Activated B cell treated with CpG ODN at 0.5 μM for 24 hours (primary cell): Measurements from ENCODE around the gene KCNIP1. TPM values are rescaled to one million over a fixed set of nuclear protein-coding genes. Genes with fewer than 3 reads are reported as not detected.

Source experiments
- ATAC-seq: fragments of 200-7000 bp; cut with Tn5 transposase; one replicate; pipeline ENCODE4 v1.10.0; 2021; ENCODE audit warnings: low read depth, mild to moderate bottlenecking, moderate library complexity
- CTCF ChIA-PET: fragments of 350-600 bp; sonication (Branson Sonifier 250); formaldehyde crosslinking; loops from one replicate; lab custom pipeline; 2021; ENCODE audit warnings: antibody characterized with exemption; lab: Charles Lee
- POLR2A ChIA-PET: fragments of 350-600 bp; sonication (Branson Sonifier 250); formaldehyde crosslinking; loops from one replicate; lab custom pipeline; 2021; ENCODE audit warnings: antibody characterized with exemption; lab: Charles Lee
- DNase-seq: peaks from one replicate; pipeline ENCODE4 v3.0.0; 2022
- H3K27ac Mint-ChIP-seq: one replicate; pipeline ENCODE4 v1.8.0; 2020; ENCODE audit warnings: mixed read lengths
- H3K27me3 Mint-ChIP-seq: one replicate; pipeline ENCODE4 v1.8.0; 2021; ENCODE audit warnings: mixed read lengths
- H3K36me3 Mint-ChIP-seq: one replicate; pipeline ENCODE4 v1.8.0; 2021; ENCODE audit warnings: low read depth, mixed read lengths
- H3K4me1 Mint-ChIP-seq: one replicate; pipeline ENCODE4 v1.8.0; 2021; ENCODE audit warnings: mixed read lengths
- H3K4me3 Mint-ChIP-seq: one replicate; pipeline ENCODE4 v1.8.0; 2020; ENCODE audit warnings: mild to moderate bottlenecking, mixed read lengths
- H3K9me3 Mint-ChIP-seq: one replicate; pipeline ENCODE4 v1.8.0; 2020; ENCODE audit warnings: mixed read lengths
- intact Hi-C: fragments of 100-400 bp; cut with micrococcal nuclease; formaldehyde crosslinking; loops from one replicate; pipeline ENCODE4 v1.15.1; 2024
- total RNA-seq: library from RNA; stranded (reverse); gene quantifications from 2 replicates; pipeline ENCODE4 v1.2.3, GENCODE V29; 2022
- TF ChIP-seq, protein P1 (sequence below): fragments of 200-600 bp; IDR thresholded peaks from one replicate; pipeline ENCODE4 v1.8.0; 2022; ENCODE audit warnings: antibody characterized with exemption, mild to moderate bottlenecking

Gene KCNIP1
- total RNA-seq, 1 donor from 2014 or later, result not detected

GRCh38 chr5:170499621-170500020 lies 4.2 kb upstream of the KCNIP1 start:
- H3K4me1 Mint-ChIP-seq, result no peaks in the 10 kb centered on the region
- H3K27me3 Mint-ChIP-seq, result peaks cover 52% of the 10 kb centered on the region
- no peak for ATAC-seq
- no peak for DNase-seq
- no peak overlapping the region for H3K27ac Mint-ChIP-seq
- TF ChIP-seq, protein P1, sequence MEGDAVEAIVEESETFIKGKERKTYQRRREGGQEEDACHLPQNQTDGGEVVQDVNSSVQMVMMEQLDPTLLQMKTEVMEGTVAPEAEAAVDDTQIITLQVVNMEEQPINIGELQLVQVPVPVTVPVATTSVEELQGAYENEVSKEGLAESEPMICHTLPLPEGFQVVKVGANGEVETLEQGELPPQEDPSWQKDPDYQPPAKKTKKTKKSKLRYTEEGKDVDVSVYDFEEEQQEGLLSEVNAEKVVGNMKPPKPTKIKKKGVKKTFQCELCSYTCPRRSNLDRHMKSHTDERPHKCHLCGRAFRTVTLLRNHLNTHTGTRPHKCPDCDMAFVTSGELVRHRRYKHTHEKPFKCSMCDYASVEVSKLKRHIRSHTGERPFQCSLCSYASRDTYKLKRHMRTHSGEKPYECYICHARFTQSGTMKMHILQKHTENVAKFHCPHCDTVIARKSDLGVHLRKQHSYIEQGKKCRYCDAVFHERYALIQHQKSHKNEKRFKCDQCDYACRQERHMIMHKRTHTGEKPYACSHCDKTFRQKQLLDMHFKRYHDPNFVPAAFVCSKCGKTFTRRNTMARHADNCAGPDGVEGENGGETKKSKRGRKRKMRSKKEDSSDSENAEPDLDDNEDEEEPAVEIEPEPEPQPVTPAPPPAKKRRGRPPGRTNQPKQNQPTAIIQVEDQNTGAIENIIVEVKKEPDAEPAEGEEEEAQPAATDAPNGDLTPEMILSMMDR, result no peak
- H3K9me3 Mint-ChIP-seq, result peaks cover 8% of the 10 kb centered on the region
- H3K36me3 Mint-ChIP-seq, result no peaks in the 10 kb centered on the region
- no peak overlapping the region for H3K4me3 Mint-ChIP-seq
- intact Hi-C loops, result no loop called here
- ChIA-PET CTCF (no interaction called here), POLR2A (no interaction called here)

GRCh38 chr5:170501361-170501760 lies 2.5 kb upstream of the KCNIP1 start:
- no peak for DNase-seq
- TF ChIP-seq, protein P1, result no peak
- intact Hi-C loops, result no loop called here
- H3K36me3 Mint-ChIP-seq, result no peaks in the 10 kb centered on the region
- H3K27me3 Mint-ChIP-seq, result peaks cover 59% of the 10 kb centered on the region
- no peaks in the 10 kb centered on the region for H3K4me1 Mint-ChIP-seq
- H3K9me3 Mint-ChIP-seq, result peaks cover 8% of the 10 kb centered on the region
- POLR2A ChIA-PET, result no interaction called here
- CTCF ChIA-PET, result no interaction called here
- ATAC-seq, result no peak
- no peak overlapping the region for H3K27ac Mint-ChIP-seq
- no peak overlapping the region for H3K4me3 Mint-ChIP-seq

DNA sequence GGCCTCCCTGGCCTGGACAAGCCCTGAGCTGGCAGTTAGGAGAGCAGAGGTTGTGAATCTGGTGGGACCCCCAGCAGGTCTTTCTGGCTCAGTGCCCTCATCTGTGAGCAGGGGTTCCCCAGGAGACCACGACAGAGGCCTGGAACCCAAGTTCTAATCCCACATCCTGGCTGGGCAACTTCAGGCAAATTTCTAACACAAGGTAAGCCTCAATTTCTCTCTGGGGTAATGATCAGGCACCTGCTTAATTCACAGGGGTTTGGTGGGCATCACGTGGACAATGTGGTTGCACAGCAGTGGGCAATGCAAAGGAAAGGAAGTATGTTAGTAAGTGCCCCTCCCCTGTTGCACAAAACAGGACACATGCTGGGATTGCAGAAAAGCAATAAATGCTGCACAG lies 1.9 kb upstream of the KCNIP1 start:
- POLR2A ChIA-PET, result no interaction called here
- DNase-seq (no peak), ATAC-seq (no peak)
- Mint-ChIP-seq H3K9me3 (peaks cover 8% of the 10 kb centered on the region), H3K4me1 (no peaks in the 10 kb centered on the region), H3K4me3 (no peak overlapping the region), H3K27me3 (peaks cover 53% of the 10 kb centered on the region), H3K27ac (no peak overlapping the region), H3K36me3 (no peaks in the 10 kb centered on the region)
- TF ChIP-seq, protein P1, result no peak
- CTCF ChIA-PET, result no interaction called here
- intact Hi-C loops, result no loop called here

DNA sequence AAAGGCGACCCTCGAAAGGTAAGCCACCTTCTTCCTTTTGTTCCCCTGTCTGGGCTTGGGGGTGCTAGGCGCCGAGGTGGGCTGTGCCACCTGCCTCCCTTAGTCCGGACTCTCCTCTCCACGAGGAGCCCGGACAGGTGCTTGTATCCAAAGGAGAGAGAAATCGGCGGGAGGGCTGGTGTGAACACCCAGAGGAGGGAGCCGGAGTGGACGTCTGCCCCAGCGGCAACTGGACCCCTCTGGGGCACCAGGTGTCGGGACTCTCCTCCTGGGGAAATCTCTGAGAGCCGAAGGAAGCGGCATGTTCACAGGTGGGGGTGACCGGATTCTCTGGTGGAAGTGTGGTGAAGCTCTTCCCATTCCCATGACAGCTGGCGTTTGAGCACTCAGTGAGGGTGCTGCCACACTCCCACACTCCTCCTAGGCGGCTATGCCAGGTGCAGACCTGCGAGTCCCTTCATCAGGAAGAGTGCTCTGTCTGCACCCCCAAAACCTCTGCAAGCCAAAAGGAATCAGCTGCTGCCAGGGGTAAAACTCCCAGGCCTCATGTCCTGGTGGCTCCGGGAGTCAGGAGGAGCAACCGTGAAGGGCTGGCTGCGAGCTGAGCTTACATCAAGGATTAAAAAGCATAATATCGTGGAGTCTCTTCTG lies 921 bp downstream of the KCNIP1 start:
- Mint-ChIP-seq H3K27me3 (peaks cover 46% of the 10 kb centered on the region), H3K4me3 (no peak overlapping the region), H3K4me1 (no peaks in the 10 kb centered on the region), H3K36me3 (no peaks in the 10 kb centered on the region), H3K27ac (no peak overlapping the region), H3K9me3 (peaks cover 5% of the 10 kb centered on the region)
- ATAC-seq (no peak), DNase-seq (no peak)
- TF ChIP-seq, protein P1, result no peak
- CTCF ChIA-PET, result no interaction called here
- intact Hi-C loops, result no loop called here
- POLR2A ChIA-PET, result no interaction called here

GRCh38 chr5:170508036-170508435 lies 4.2 kb downstream of the KCNIP1 start:
- Mint-ChIP-seq H3K4me1 (no peaks in the 10 kb centered on the region), H3K27ac (no peak overlapping the region), H3K9me3 (no peaks in the 10 kb centered on the region), H3K27me3 (peaks cover 25% of the 10 kb centered on the region), H3K4me3 (no peak overlapping the region), H3K36me3 (no peaks in the 10 kb centered on the region)
- TF ChIP-seq, protein P1, result no peak
- intact Hi-C loops, result no loop called here
- ChIA-PET CTCF (no interaction called here), POLR2A (no interaction called here)
- DNase-seq (no peak), ATAC-seq (no peak)
